RWPE1 (cell line): ENCODE measurements around the gene PHRF1.
"Not testable (repeated sequence)": the region's sequence is repeated elsewhere in the genome, so short reads cannot be mapped to it uniquely, and the experiment has no call there.

Experiments
- CTCF ChIA-PET: fragments of 350-600 bp; sonication (Branson Sonifier 250); formaldehyde crosslinking; extraction: SDS; loops from one replicate; lab custom pipeline; 2021; lab: Yijun Ruan, JAX
- POLR2A ChIA-PET: fragments of 400-600 bp; formaldehyde crosslinking; extraction: SDS; loops from one replicate; lab custom pipeline; 2020; ENCODE audit warnings: antibody characterized with exemption; ENCODE audit not compliant: low non-redundant PET; lab: Yijun Ruan, JAX
- DNase-seq: peaks from one replicate; pipeline ENCODE4 v3.0.0; 2012; ENCODE audit warnings: low spot score
- H3K27ac ChIP-seq: fragments of 450-650 bp; 2 replicates; pipeline ENCODE4 v1.5.1; 2017
- TF ChIP-seq, protein P1 (sequence below): fragments of 450-650 bp; conservative IDR thresholded peaks from 2 replicates; pipeline ENCODE4 v1.5.1; 2017; ENCODE audit warnings: low read depth, mild to moderate bottlenecking

The PHRF1 gene

DNA sequence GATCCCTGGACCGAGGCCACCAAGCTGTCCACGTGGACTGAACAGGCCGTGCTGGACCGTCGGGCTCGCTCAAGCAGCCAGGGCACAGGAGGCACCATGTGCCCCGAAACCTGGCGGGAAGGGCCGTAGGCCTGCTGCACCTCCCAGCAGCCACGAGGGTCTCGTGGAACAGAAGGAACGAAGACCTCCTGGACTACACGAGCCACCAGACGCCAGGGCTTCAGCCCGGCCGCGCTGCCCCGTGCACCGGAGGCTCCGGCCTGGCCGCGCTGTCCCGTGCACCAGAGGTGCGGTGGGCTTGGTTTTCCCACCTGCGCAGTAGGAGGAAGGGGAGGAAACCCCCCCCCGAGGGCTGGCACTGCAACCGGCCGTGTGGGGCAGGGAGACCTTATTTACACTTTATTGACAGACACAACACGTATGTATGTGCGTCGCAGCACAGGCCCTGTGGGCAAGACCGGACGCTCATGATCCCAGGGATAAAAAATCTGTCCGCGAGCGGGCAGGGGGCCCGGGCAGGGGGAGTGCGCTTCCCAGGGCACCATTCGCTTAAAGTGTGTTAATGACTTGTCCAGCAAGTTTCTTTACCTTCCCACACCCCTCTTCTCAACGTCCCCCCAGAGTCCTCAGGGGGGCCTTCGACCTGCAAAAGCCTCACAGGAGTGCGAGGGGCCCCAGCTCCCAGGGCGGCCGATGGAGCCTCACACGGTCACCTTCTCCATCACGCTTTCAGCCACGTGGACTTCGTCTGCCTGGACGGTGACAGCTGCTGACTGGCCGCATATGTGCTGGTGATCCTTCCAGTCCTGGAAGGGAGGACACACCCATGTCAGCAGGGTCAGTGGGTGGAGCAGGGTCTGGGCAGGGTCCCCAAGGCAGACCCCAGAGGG, 67.8 kb downstream of the PHRF1 start:
- peak overlapping the region; percentile 68 for H3K27ac ChIP-seq
- DNase-seq: no peak
- ChIA-PET CTCF (no interaction called here), POLR2A (no interaction called here)
- TF ChIP-seq, protein P1, sequence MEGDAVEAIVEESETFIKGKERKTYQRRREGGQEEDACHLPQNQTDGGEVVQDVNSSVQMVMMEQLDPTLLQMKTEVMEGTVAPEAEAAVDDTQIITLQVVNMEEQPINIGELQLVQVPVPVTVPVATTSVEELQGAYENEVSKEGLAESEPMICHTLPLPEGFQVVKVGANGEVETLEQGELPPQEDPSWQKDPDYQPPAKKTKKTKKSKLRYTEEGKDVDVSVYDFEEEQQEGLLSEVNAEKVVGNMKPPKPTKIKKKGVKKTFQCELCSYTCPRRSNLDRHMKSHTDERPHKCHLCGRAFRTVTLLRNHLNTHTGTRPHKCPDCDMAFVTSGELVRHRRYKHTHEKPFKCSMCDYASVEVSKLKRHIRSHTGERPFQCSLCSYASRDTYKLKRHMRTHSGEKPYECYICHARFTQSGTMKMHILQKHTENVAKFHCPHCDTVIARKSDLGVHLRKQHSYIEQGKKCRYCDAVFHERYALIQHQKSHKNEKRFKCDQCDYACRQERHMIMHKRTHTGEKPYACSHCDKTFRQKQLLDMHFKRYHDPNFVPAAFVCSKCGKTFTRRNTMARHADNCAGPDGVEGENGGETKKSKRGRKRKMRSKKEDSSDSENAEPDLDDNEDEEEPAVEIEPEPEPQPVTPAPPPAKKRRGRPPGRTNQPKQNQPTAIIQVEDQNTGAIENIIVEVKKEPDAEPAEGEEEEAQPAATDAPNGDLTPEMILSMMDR: no peak

DNA sequence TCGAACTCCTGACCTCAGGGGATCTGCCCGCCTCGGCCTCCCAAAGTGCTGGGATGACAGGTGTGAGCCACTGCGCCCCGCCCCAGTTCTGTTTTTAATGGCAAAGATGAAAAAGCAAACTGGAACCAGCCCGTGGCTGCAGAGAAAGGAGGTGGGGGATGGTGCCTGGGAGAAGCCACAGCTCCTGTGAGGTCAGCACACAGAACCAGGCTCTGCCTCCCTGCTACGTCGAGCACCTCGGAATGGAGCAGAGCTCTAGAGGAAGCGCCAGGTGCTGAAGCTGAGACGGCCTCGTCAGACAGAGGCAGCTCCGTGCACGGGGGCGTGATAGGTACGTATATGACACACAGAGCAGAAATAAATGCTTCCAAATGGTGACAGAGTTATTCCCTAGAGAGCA, 69.3 kb downstream of the PHRF1 start:
- peak overlapping the region; percentile 68 for H3K27ac ChIP-seq
- ChIA-PET POLR2A (no interaction called here), CTCF (interaction anchor here (1.5 kb wide), 1 partner anchor 105 kb away, joined by 4 read pairs; no protein-coding TSS in a partner anchor)
- no peak for DNase-seq
- TF ChIP-seq, protein P1: no peak

- ChIA-PET CTCF (interaction anchor here (1.5 kb wide), 1 partner anchor 106 kb away, joined by 4 read pairs; no protein-coding TSS in a partner anchor), POLR2A (no interaction called here)
- DNase-seq: no peak
- peak overlapping the region; percentile 68; the same call in 1 of the 2 replicates for H3K27ac ChIP-seq
- TF ChIP-seq, protein P1: no peak
Measured at GRCh38 chr11:646214-646613, 69.9 kb downstream of the PHRF1 start.

GRCh38 chr11:647672-648158, 71.4 kb downstream of the PHRF1 start:
- peak overlapping the region; percentile 27; the same call in 1 of the 2 replicates for H3K27ac ChIP-seq
- POLR2A ChIA-PET, CTCF ChIA-PET, DNase-seq: not testable (repeated sequence)

DNA sequence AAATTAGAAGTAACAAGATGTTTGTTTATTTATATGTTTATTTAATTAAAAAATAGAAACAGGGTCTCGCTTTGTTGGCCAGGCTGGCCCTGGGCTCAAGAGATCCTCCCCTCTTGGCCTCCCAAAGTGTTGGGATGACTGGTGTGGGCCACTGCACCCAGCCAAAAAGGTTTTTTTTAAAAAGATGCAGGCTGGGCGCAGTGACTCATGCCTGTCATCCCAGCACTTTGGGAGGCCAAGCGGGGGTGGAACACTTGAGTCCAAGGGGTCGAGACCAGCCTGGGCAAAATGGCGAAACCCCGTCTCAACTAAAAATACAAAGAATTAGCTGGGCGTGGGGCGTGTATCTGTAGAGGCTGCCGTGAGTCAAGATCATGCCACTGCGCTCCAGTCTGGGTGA, 74.2 kb downstream of the PHRF1 start:
- TF ChIP-seq, protein P1: no peak
- H3K27ac ChIP-seq: 0 out of 2 replicates have a peak overlapping the region, but pooled peaks have one; percentile 9
- POLR2A ChIA-PET: no interaction called here
- DNase-seq: no peak
- CTCF ChIA-PET: no interaction called here

- POLR2A ChIA-PET, CTCF ChIA-PET: not testable (repeated sequence)
Measured at GRCh38 chr11:653136-653535, 76.9 kb downstream of the PHRF1 start.

DNA sequence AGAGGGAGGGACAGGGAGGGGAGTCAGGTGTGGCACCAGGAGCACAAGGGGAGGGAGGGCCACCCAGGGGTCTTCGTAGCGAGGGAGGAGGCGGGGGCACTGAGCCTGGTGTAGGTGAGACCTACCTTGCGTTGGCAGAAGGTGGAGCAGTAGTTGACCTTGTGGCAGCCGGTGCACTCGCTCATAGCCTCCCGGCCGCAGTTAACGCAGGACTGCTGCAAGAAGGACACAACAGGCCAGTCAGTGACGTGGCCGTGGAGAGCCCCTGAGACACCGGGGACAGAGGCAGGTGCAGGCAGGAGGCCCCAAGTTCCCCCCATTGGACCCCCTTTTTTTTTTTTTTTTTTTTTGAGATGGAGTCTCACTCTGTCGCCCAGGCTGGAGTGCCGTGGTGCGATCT, 77.6 kb downstream of the PHRF1 start:
- no peak for DNase-seq
- ChIA-PET POLR2A (no interaction called here), CTCF (no interaction called here)
- TF ChIP-seq, protein P1: no peak
- H3K27ac ChIP-seq: no peak overlapping the region

More at GRCh38 chr11:653136-653535, 76.9 kb downstream of the PHRF1 start:
- not testable (repeated sequence) for H3K27ac ChIP-seq, DNase-seq

GRCh38 chr11:654444-654843, 78.2 kb downstream of the PHRF1 start:
- DNase-seq, CTCF ChIA-PET: not testable (repeated sequence)
- POLR2A ChIA-PET: interaction anchor here (0.6 kb wide), 1 partner anchor 47 kb away, joined by 4 read pairs; no protein-coding TSS in a partner anchor
- peak overlapping the region; percentile 87 for H3K27ac ChIP-seq
